GM12864 (cell line): ENCODE results near the gene UMODL1.
"Not testable (repeated sequence)": the region's sequence is repeated elsewhere in the genome, so short reads cannot be mapped to it uniquely, and the experiment has no call there.

Source experiments
- DNase-seq: peaks from one replicate; pipeline ENCODE4 v3.0.0-alpha.2; 2011; ENCODE audit warnings: low read depth
- H3K4me3 ChIP-seq: 2 replicates; pipeline ENCODE4 v1.5.1; 2011; ENCODE audit warnings: mild to moderate bottlenecking, low read depth, low read length, control low read depth
- TF ChIP-seq, protein P1 (sequence below): IDR thresholded peaks from 2 replicates; pipeline ENCODE4 v1.5.1; 2011; ENCODE audit warnings: low read depth, mild to moderate bottlenecking, moderate library complexity, low read length, control low read depth, inconsistent platforms; ENCODE audit errors: missing control alignments

UMODL1 gene

DNA sequence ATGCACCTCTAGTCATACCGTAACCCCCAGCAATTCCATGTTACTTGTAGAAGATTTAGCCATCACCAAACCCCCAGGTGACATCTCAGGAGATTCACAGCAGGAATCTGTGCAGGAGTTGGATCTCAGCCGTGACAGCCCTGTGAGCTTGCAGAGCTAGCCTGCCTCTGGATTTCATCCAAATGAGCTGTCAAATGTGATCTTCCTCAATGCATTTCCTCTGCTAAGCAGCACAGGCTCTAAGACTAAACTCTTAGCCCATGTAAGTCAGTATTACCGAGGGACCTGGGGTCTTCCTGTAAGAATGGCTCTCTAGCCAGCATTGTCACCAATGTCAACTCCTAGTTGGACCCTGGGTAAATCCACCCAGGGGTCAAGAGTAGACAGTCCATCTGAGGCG lies 41.7 kb downstream of the UMODL1 start:
- DNase-seq, result no peak
- TF ChIP-seq, protein P1, sequence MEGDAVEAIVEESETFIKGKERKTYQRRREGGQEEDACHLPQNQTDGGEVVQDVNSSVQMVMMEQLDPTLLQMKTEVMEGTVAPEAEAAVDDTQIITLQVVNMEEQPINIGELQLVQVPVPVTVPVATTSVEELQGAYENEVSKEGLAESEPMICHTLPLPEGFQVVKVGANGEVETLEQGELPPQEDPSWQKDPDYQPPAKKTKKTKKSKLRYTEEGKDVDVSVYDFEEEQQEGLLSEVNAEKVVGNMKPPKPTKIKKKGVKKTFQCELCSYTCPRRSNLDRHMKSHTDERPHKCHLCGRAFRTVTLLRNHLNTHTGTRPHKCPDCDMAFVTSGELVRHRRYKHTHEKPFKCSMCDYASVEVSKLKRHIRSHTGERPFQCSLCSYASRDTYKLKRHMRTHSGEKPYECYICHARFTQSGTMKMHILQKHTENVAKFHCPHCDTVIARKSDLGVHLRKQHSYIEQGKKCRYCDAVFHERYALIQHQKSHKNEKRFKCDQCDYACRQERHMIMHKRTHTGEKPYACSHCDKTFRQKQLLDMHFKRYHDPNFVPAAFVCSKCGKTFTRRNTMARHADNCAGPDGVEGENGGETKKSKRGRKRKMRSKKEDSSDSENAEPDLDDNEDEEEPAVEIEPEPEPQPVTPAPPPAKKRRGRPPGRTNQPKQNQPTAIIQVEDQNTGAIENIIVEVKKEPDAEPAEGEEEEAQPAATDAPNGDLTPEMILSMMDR, result no peak
- no peak overlapping the region for H3K4me3 ChIP-seq

DNA sequence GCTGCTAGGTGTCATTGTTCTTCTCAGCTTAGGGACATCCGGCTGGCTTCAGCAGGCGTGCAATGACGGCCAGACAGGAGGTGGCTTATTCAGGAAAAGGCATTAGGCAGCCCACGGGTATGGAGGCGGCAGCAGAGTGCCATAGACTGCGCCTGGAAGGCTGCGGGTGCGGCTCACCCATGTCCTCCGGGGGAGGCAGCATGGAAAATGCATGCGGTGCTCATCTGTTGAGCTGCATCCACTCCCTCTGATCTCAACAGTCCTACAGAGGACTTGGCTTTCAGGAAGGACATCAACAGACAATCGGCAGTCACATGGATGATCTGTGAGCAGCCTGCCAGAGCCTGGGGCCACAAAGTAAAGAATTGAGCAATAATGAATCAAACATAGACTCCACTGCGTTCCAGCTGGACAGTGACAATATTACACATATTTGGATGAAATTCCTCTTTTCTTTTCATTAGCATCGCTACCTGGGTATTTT lies 42.9 kb downstream of the UMODL1 start:
- TF ChIP-seq, protein P1, result peak; percentile 20
- DNase-seq, result no peak
- no peak overlapping the region for H3K4me3 ChIP-seq

DNA sequence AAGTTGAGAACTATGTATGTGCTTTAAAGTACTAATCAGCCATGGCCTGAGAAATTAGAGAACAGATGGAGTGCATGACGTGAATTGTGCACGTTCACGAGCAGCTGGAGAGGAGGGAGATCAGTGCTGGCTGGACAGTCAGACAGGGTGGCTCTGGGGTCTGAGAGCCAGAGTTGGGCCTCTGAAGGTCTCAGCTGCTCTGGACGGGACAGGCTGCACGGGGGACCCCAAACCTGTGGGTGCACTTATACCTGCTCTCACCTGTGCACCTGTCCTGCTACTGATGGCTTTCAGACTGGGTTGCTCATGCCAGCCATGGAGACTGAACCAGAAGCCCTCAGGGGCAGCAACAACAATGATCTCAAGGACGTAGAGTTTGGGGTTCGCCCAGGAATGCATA lies 43.5 kb downstream of the UMODL1 start:
- no peak for DNase-seq
- TF ChIP-seq, protein P1, result no peak

DNA sequence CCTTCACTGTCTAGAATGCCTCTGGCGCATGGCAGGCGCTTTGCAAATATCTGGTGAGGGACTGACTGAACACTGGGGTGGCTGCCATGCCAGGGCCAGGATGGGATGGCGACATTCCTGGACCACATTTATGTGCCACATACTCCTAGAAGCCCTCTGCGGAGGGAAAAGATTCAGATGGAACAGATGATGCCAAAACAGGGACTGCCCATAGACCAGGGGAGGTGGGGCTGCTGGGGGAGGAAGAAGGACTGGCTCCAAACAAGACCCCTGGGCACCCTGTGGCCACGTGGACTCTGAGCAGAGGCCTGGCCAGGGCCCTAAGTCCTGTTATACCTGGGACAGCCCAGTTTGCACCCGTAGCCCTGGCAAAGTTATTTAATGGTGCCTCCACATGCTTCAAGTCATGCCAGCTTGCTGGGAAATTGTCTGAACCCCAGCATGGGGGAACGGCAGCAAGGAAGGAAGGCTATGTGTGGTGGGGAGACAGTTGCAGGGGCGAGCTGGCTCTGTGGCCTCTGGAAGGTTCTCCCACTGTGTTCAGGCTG lies 44.1 kb downstream of the UMODL1 start:
- DNase-seq, result no peak
- H3K4me3 ChIP-seq, result no peak overlapping the region
- TF ChIP-seq, protein P1, result no peak

More for the DNA sequence above, 43.5 kb downstream of the UMODL1 start:
- H3K4me3 ChIP-seq, result no peak overlapping the region

DNA sequence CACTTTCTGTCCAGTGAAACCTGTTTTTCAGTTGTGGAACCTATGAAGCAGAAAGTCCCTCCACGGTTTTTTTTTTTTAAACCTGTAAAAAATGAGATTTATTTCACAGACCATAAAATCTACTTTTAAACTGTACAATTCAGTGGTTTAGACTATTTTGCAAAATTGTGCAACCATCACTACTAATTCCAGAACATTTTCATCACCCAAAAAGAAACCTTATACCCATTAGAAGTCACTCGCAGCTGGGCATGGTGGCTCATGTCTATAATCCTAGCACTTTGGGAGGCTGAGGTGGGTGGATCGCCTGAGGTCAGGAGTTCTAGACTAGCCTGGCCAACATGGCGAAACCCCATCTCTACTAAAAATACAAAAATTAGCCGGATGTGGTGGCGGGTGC lies 45.4 kb downstream of the UMODL1 start:
- not testable (repeated sequence) for H3K4me3 ChIP-seq, DNase-seq

DNA sequence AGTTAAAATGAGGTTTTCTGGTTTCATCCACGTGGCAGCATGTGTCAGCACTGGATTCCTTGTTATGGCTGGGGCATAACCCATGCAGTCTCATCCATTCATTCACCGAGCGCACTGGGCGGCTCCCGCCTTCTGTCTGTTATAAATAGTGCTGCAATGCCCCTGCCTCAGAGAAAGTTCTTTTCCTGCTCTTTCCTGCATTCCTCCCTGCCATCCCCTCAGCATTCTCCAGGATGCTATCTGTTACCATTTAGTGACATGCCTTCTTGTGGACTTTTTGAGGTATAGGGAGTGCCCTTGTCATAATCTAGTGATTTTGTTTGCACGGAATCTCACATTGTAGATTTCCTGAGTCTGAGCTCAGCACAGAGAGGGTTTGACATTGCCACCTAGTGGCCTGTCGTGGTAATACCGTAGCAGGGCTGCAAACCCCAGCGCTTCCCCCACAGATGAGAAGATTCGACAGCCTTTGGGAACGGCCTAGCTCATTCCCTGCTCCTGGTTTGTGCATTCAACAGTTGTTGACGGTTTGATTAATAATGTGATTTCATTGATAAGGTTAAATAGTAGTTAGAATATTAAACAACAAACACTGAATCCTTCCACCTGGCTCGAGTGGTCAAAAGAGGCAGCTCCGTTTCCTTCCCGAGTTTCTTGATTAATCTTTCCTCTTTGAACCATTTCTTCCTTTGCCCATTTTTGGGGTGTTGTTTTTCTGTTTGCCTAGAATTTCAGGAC lies 46.3 kb downstream of the UMODL1 start:
- peak overlapping the region; percentile 20; the same call in 1 of the 2 replicates for H3K4me3 ChIP-seq
- DNase-seq, result peak; percentile 42
- TF ChIP-seq, protein P1, result peak; percentile 94

DNA sequence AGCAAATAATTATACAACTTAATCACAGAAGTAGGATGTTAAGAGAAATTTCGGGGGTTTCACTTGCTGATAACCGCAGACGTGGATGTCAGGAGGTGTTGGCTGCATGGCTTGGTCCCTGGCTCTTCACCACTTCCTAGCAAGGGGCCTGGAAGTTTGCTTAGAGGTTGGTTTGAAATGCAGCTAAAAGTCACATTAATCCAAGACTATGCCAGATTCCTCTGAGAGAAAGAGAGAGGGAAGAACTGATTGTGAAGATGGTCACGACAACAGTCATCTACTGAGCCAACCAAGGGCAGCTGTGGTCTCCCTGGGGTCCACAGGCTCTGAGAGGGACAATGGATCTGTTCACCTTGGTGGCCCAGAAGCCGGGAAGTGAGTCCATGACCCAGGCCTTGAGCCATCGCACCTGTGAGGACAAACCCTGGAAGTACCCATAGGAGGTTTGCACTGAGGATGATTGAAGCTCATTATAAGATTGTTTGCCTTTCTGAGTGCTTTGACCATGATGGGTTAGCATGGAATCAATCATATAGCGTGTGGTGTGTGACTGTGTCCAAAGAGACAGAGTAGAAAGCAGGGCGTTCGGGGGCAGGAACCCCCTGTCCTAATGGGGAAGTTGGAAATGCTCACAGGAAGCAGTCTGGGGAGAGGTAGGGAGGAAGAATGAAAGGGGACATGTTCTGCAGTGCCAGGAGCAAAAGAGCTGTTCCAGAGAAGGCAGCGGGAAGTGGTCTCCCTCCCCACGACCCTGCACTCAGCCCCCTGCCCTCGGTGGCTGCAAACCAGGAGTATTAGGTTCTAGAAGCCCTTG lies 47.1 kb downstream of the UMODL1 start:
- no peak overlapping the region for H3K4me3 ChIP-seq
- TF ChIP-seq, protein P1, result no peak
- DNase-seq, result no peak
